GM23338 (cell line): ENCODE measurements around the gene LRMDA. TPM values are rescaled to one million over a fixed set of nuclear protein-coding genes. Genes with fewer than 3 reads are reported as not detected.

Source experiments
- ATAC-seq: fragments of 200-7000 bp; cut with Tn5 transposase; 3 replicates; pipeline ENCODE4 v1.9.1; 2020
- DNase-seq: peaks from one replicate; pipeline ENCODE4 v3.0.0-alpha.2; 2015; ENCODE audit warnings: low spot score
- H2AFZ ChIP-seq: fragments of 200-600 bp; sonication (generic); 2 replicates; pipeline ENCODE4 v1.8.0; 2016; ENCODE audit warnings: antibody characterized with exemption, mild to moderate bottlenecking, moderate library complexity
- H3F3A ChIP-seq: fragments of 200-600 bp; sonication (generic); replicated peaks from 2 replicates; pipeline ENCODE4 v1.8.0; 2017; ENCODE audit warnings: antibody characterized with exemption, mixed run types, low read depth
- H3K27ac ChIP-seq: fragments of 200-600 bp; sonication (generic); 2 replicates; pipeline ENCODE4 v1.6.1; 2016; ENCODE audit warnings: low read depth
- H3K27me3 ChIP-seq: fragments of 200-600 bp; sonication (generic); 2 replicates; pipeline ENCODE4 v1.8.0; 2016; ENCODE audit warnings: mild to moderate bottlenecking, mixed run types, moderate library complexity; ENCODE audit not compliant: insufficient read depth
- H3K36me3 ChIP-seq: fragments of 200-600 bp; sonication (generic); 2 replicates; pipeline ENCODE4 v1.8.0; 2016; ENCODE audit warnings: mild to moderate bottlenecking; ENCODE audit not compliant: insufficient read depth
- H3K4me1 ChIP-seq: fragments of 200-600 bp; sonication (generic); 2 replicates; pipeline ENCODE4 v1.8.0; 2016; ENCODE audit warnings: mild to moderate bottlenecking, moderate library complexity; ENCODE audit not compliant: insufficient read depth
- H3K4me2 ChIP-seq: fragments of 200-600 bp; sonication (generic); 2 replicates; pipeline ENCODE4 v1.7.1; 2017; ENCODE audit warnings: mixed run types
- H3K4me3 ChIP-seq: fragments of 200-600 bp; sonication (generic); 2 replicates; pipeline ENCODE4 v1.6.1; 2016; ENCODE audit warnings: mixed run types
- H3K79me2 ChIP-seq: fragments of 200-600 bp; sonication (generic); replicated peaks from 2 replicates; pipeline ENCODE4 v1.8.0; 2017; ENCODE audit warnings: mild to moderate bottlenecking; ENCODE audit not compliant: insufficient read depth
- H3K9me2 ChIP-seq: fragments of 200-600 bp; sonication (generic); 2 replicates; pipeline ENCODE4 v1.8.0; 2017; ENCODE audit not compliant: insufficient read depth
- H4K20me1 ChIP-seq: fragments of 200-600 bp; sonication (generic); replicated peaks from 2 replicates; pipeline ENCODE4 v1.8.0; 2017; ENCODE audit warnings: mild to moderate bottlenecking; ENCODE audit not compliant: insufficient read depth
- H3K27ac Mint-ChIP-seq: 2 replicates; pipeline ENCODE4 v1.8.0; 2020; ENCODE audit warnings: inconsistent platforms, mild to moderate bottlenecking, moderate library complexity, mixed read lengths
- H3K27me3 Mint-ChIP-seq: 3 replicates; pipeline ENCODE4 v1.8.0; 2022; ENCODE audit warnings: low read depth, mild to moderate bottlenecking, moderate library complexity, mixed read lengths, inconsistent platforms; ENCODE audit not compliant: insufficient read depth, poor library complexity
- H3K36me3 Mint-ChIP-seq: 3 replicates; pipeline ENCODE4 v1.8.0; 2021; ENCODE audit warnings: low read depth, mild to moderate bottlenecking, inconsistent platforms, moderate library complexity, mixed read lengths
- H3K4me1 Mint-ChIP-seq: 3 replicates; pipeline ENCODE4 v1.8.0; 2020; ENCODE audit warnings: mild to moderate bottlenecking, inconsistent platforms, mixed read lengths
- H3K4me3 Mint-ChIP-seq: 3 replicates; pipeline ENCODE4 v1.8.0; 2021; ENCODE audit warnings: moderate library complexity, mild to moderate bottlenecking, inconsistent platforms, mixed read lengths
- H3K9me3 Mint-ChIP-seq: 3 replicates; pipeline ENCODE4 v1.8.0; 2020; ENCODE audit warnings: moderate library complexity, mild to moderate bottlenecking, inconsistent platforms, mixed read lengths
- CREB1 ChIP-seq: fragments of 250-450 bp; sonication (Bioruptor Pico); IDR thresholded peaks from 2 replicates; pipeline ENCODE4 v1.5.0; 2020; ENCODE audit warnings: low read depth, mild to moderate bottlenecking, moderate library complexity
- CTCF ChIP-seq, 2 experiments: fragments of 200-600 bp in 1 of 2; sonication (generic) in 1 of 2; conservative IDR thresholded peaks; 2 replicates each; pipeline versions ENCODE4 v1.5.1 to v1.6.1; 2016 to 2017; ENCODE audit warnings: antibody characterized with exemption in 2 of 2, low read depth in 2 of 2, mild to moderate bottlenecking in 2 of 2, moderate library complexity in 1 of 2
- EZH2 ChIP-seq: fragments of 200-600 bp; sonication (generic); IDR thresholded peaks from one replicate; pipeline ENCODE4 v1.8.0; 2017; ENCODE audit warnings: antibody characterized with exemption, mild to moderate bottlenecking, low read depth; ENCODE audit not compliant: unreplicated experiment
- JUNB ChIP-seq: IDR thresholded peaks from one replicate; pipeline ENCODE4 v1.6.1; 2016; ENCODE audit warnings: antibody characterized with exemption; ENCODE audit not compliant: unreplicated experiment
- POLR2AphosphoS5 ChIP-seq: IDR thresholded peaks from 2 replicates; pipeline ENCODE4 v1.6.1; 2016; ENCODE audit warnings: antibody characterized with exemption, low read depth
- ZNF114 ChIP-seq: fragments of 250-450 bp; sonication (Bioruptor Pico); IDR thresholded peaks from 2 replicates; pipeline ENCODE4 v1.5.0; 2020; ENCODE audit warnings: mild to moderate bottlenecking, moderate library complexity
- ZNF462 ChIP-seq: fragments of 250-450 bp; sonication (Bioruptor Pico); IDR thresholded peaks from 2 replicates; pipeline ENCODE4 v1.5.0; 2020; ENCODE audit warnings: mild to moderate bottlenecking, moderate library complexity
- polyA plus RNA-seq: library from polyadenylated mRNA; unstranded; fragments of >200 nt; fragmentation: Nextera tagmentation; extraction: Ambion mirVana; gene quantifications from 2 replicates; pipeline ENCODE4 v1.2.1, GENCODE V29; 2016
- total RNA-seq: library from RNA; depleted of rRNA; stranded (reverse); fragments of >200 nt; shearing (Covaris generic); gene quantifications from 2 replicates; pipeline ENCODE4 v1.2.3, GENCODE V29; 2014

Gene LRMDA
- total and polyA plus RNA-seq, 2 experiments from 2014 or later, result 0.90 to 1.8 TPM

GRCh38 chr10:75429159-75429827 lies 2.1 kb upstream of the LRMDA start (continued):
- no peak for TF ChIP-seq ZNF462 (CRISPR knock-in tag)
- TF ChIP-seq CTCF (conservative IDR thresholded peaks at IDR 0.05; ENCODE audit: low read depth in 2 of 2), result no peak
- TF ChIP-seq ZNF114 (CRISPR knock-in tag), result no peak
- no peak for TF ChIP-seq JUNB

- Histone ChIP-seq H3K4me3 (peak overlapping the region; percentile 43; the same call in 1 of the 2 replicates), H3K4me2 (peak overlapping the region; percentile 78), H3F3A (peaks cover 6% of the 10 kb centered on the region; the same call in 1 of the 2 replicates), H3K4me1 (peaks cover 43% of the 10 kb centered on the region), H3K27ac (no peak overlapping the region), H3K27me3 (peaks cover 100% of the 10 kb centered on the region), H3K79me2 (no peaks in the 10 kb centered on the region), H3K36me3 (no peaks in the 10 kb centered on the region), H4K20me1 (peaks cover 29% of the 10 kb centered on the region), H3K9me2 (no peaks in the 10 kb centered on the region), H2AFZ (no peak overlapping the region)
- ATAC-seq, result peak; percentile 53
- peaks cover 67% of the 10 kb centered on the region for H3K27me3 Mint-ChIP-seq
- H3K36me3 Mint-ChIP-seq, result no peaks in the 10 kb centered on the region; the same call in 2 of the 3 replicates
- H3K4me3 Mint-ChIP-seq, result peak overlapping the region; percentile 69
- no peaks in the 10 kb centered on the region; the same call in 2 of the 3 replicates for H3K9me3 Mint-ChIP-seq
- peak; percentile 73 for DNase-seq
- TF ChIP-seq POLR2AphosphoS5 (no peak), EZH2 (peak; percentile 37), CREB1 (CRISPR knock-in tag) (no peak)
- H3K4me1 Mint-ChIP-seq, result peaks cover 38% of the 10 kb centered on the region
- no peak overlapping the region for H3K27ac Mint-ChIP-seq
These were observed 1.2 kb upstream of the LRMDA start for GRCh38 chr10:75430000-75430763.
